Uterus (tissue), 4 donors: Measurements from ENCODE around the gene TM9SF1. TPM values are rescaled to one million over a fixed set of nuclear protein-coding genes. Genes with fewer than 3 reads are reported as not detected.
A peak's percentile ranks its signal among the peaks of the same experiment; 100 is the strongest.

Source experiments
- DNase-seq, 2 donors: peaks; one replicate each; pipeline ENCODE4 v3.0.0-alpha.2; 2019 to 2020
- H3K27ac ChIP-seq, 2 donors: fragments of 200-600 bp; sonication (generic); 1 replicate in 1 of 2; 2 replicates in 1 of 2; pipeline ENCODE4 v1.5.1; 2016 to 2018
- H3K27me3 ChIP-seq, 2 donors: fragments of 200-600 bp; sonication (generic); one replicate each; pipeline ENCODE4 v1.5.1; 2018 to 2019; ENCODE audit warnings: control low read depth in 1 of 2
- H3K36me3 ChIP-seq, 2 donors: fragments of 200-600 bp; sonication (generic); one replicate each; pipeline ENCODE4 v1.5.1; 2019; ENCODE audit warnings: control low read depth in 1 of 2
- H3K4me1 ChIP-seq, 2 donors: fragments of 200-600 bp; sonication (generic); one replicate each; pipeline ENCODE4 v1.5.1; 2018 to 2019; ENCODE audit warnings: control low read depth in 1 of 2
- H3K4me3 ChIP-seq, 2 donors: fragments of 200-600 bp; sonication (generic); 1 replicate in 1 of 2; 2 replicates in 1 of 2; pipeline ENCODE4 v1.5.1; 2018 to 2019; ENCODE audit warnings: mild to moderate bottlenecking in 1 of 2
- H3K9me3 ChIP-seq, 2 donors: fragments of 200-600 bp; sonication (generic); one replicate each; pipeline ENCODE4 v1.5.1; 2019; ENCODE audit warnings: control low read depth in 1 of 2
- POLR2A ChIP-seq, 2 donors: fragments of 450-650 bp; IDR thresholded peaks; one replicate each; pipeline ENCODE4 v1.6.1; 2016; ENCODE audit warnings: antibody characterized with exemption in 2 of 2, mild to moderate bottlenecking in 1 of 2, moderate library complexity in 1 of 2
- intact Hi-C: fragments of 100-400 bp; cut with DNase I; formaldehyde crosslinking; loops from one replicate; pipeline ENCODE4 v1.15.1; 2023; ENCODE audit warnings: low total_unique reads
- total RNA-seq, 4 donors: library from RNA; depleted of rRNA in 3 of 4; stranded (reverse); fragments of >200 nt in 3 of 4; gene quantifications; one replicate each; pipeline versions ENCODE4 v1.1.0 to v1.2.4, GENCODE V29; 2014 to 2023
- TF ChIP-seq, protein P1 (sequence below), 4 experiments: fragments of 200-600 bp in 2 of 4; fragments of 450-650 bp in 2 of 4; sonication (generic) in 2 of 4; IDR thresholded peaks; one replicate each; pipeline ENCODE4 v1.5.1; 2016 to 2019; ENCODE audit warnings: antibody characterized with exemption in 4 of 4, mild to moderate bottlenecking in 2 of 4, moderate library complexity in 1 of 4
- donor health status: DM: yes; HTN: yes; CAD: no.

TM9SF1 gene
- total RNA-seq, 4 donors from 2014 or later, result 31.2 to 79.8 (median 52.4) TPM

DNA sequence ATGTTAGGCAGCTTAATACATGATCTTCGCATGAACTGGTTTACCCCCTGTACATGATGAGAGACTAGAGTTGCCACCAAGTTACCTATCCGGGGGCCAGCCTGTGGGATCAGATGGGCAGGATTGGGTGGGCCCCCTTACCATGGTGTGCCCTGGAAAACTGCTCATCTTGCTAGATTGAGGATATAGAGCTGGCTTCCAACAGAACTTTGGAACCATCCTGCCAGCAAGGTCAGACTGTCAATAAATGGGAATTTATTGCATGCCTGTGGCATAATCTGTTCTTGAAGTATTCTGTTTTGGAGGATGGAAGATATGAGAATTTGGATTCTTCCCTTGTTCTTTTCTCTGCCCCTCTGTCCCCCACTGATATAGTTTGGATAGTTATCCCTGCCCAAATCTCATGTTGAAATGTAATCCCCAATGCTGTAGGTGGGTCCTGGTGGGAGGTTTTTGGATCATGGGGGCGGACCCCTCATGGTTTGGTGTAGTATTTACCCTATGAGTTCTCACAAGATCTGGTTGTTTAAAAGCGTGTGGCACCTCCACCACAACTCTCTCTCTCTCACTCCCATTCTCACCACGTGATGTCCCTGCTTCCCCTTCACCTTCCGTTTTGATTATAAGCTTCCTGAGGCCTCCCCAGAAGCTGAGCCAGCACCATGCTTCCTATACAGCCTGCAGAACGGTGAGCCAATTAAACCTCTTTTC is 3.7 kb upstream of the TM9SF1 start:
- no peak for DNase-seq
- intact Hi-C loops, result no loop called here
- Histone ChIP-seq H3K27ac (no peak overlapping the region), H3K27me3 (no peaks in the 10 kb centered on the region), H3K4me3 (no peak overlapping the region), H3K9me3 (no peaks in the 10 kb centered on the region), H3K36me3 (no peaks in the 10 kb centered on the region), H3K4me1 (no peaks in the 10 kb centered on the region)
- no peak for TF ChIP-seq POLR2A (IDR thresholded peaks at IDR 0.05)
- TF ChIP-seq, protein P1, sequence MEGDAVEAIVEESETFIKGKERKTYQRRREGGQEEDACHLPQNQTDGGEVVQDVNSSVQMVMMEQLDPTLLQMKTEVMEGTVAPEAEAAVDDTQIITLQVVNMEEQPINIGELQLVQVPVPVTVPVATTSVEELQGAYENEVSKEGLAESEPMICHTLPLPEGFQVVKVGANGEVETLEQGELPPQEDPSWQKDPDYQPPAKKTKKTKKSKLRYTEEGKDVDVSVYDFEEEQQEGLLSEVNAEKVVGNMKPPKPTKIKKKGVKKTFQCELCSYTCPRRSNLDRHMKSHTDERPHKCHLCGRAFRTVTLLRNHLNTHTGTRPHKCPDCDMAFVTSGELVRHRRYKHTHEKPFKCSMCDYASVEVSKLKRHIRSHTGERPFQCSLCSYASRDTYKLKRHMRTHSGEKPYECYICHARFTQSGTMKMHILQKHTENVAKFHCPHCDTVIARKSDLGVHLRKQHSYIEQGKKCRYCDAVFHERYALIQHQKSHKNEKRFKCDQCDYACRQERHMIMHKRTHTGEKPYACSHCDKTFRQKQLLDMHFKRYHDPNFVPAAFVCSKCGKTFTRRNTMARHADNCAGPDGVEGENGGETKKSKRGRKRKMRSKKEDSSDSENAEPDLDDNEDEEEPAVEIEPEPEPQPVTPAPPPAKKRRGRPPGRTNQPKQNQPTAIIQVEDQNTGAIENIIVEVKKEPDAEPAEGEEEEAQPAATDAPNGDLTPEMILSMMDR (IDR thresholded peaks at IDR 0.05), result no peak

DNA sequence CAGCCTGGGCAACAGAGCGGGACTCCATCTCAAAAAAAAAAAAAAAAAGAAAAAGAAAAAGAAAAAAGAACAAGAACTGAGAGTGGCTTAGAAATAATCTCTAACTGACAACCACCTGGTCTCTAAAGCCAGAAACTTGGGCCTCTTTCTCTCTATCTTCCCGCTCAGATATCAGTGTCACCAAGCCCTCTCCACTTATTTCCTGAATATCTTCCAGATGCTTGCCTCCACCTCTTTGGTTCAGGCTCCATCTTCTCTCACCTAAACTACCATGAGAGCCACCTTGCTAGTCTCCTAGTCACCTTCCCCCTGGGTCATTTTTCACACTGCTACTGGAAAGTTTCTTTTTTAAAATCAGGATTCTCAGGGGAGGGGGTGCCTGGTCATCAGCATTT is 1.8 kb upstream of the TM9SF1 start:
- Histone ChIP-seq H3K4me3 (no peak overlapping the region), H3K9me3 (no peaks in the 10 kb centered on the region), H3K27ac (no peak overlapping the region), H3K4me1 (no peaks in the 10 kb centered on the region), H3K36me3 (no peaks in the 10 kb centered on the region), H3K27me3 (no peaks in the 10 kb centered on the region)
- no peak for DNase-seq
- TF ChIP-seq, protein P1 (IDR thresholded peaks at IDR 0.05), result no peak
- TF ChIP-seq POLR2A (IDR thresholded peaks at IDR 0.05), result no peak
- intact Hi-C loops, result no loop called here

DNA sequence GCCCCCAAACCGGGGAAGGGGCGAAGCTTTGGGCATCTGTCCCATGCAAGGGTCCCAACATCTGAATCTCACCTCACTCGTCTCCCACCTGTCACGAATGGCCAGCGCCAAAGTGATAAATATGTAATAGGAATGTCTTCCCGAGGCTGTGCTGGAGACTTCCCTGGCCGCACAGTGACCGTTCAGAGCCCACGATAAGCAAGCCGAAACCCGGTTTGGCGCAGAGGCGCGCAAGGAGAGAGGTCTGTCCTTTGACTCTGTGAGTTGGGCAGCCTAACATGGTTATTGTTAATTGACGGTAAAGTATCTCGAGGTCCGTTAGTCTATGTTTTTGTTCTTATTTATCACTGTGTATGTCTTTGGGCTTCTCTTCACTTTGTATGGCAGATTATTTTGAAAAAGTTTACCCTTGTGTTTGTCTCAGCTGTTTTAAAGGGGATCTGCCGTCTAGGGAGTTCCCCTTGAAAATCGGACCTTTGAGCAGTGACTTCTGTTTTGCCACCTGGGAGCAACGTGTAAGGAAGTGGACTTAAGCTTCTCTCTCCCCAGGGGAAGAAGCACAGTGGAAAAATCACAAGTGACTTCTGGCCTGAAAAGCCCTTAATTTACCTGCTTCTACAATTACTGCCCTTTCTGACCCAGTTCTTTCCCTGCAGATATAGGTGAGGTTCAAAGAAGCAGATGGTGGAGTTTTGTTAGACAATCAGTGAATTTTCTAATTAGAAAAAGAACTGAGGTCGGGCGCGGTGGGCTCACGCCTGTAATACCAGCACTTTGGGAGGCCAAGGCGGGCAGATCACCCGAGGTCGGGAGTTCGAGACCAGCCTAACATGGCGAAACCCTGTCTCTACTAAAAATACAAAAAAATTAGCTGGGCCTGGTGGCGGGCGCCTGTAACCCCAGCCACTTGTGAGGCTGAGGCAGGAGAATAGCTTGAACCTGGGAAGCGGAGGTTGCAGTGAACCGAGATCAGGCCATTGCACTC is 1.1 kb upstream of the TM9SF1 start:
- no peaks in the 10 kb centered on the region for H3K9me3 ChIP-seq
- intact Hi-C loops, result no loop called here
- H3K27ac ChIP-seq, result peak overlapping the region; percentile 94 to 95
- no peaks in the 10 kb centered on the region for H3K27me3 ChIP-seq
- H3K4me1 ChIP-seq, result no peaks in the 10 kb centered on the region
- no peak for DNase-seq
- H3K4me3 ChIP-seq, result peak overlapping the region; percentile 77 to 91
- H3K36me3 ChIP-seq, result no peaks in the 10 kb centered on the region
- TF ChIP-seq, protein P1 (IDR thresholded peaks at IDR 0.05), result no peak
- no peak for TF ChIP-seq POLR2A (IDR thresholded peaks at IDR 0.05)

DNA sequence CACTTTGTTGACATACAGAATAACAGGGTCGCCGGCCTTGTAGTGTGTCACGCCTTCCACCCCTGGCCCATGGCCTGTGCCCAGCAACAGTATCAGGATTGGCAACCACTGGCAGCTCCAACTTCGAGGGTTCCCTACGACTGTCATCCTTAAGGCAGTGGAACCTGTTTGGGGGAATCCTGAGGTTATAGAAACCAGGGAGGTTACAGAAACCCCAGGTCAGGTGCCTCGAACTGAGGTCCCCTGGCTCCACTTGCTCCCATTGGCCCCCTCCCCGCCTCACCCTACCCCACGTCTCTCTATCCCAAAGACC is 412 bp downstream of the TM9SF1 start:
- DNase-seq, result no peak
- H3K36me3 ChIP-seq, result no peaks in the 10 kb centered on the region
- peak overlapping the region; percentile 77 to 91 for H3K4me3 ChIP-seq
- H3K27ac ChIP-seq, result peak overlapping the region; percentile 94 to 95
- H3K4me1 ChIP-seq, result no peaks in the 10 kb centered on the region
- intact Hi-C loops, result no loop called here
- no peaks in the 10 kb centered on the region for H3K9me3 ChIP-seq
- no peak for TF ChIP-seq POLR2A (IDR thresholded peaks at IDR 0.05)
- TF ChIP-seq, protein P1 (IDR thresholded peaks at IDR 0.05), result no peak
- no peaks in the 10 kb centered on the region for H3K27me3 ChIP-seq
